Bronchial epithelial cell (primary cell): ENCODE measurements around the gene VPS72. TPM values are rescaled to one million over a fixed set of nuclear protein-coding genes. Genes with fewer than 3 reads are reported as not detected.
A peak's percentile ranks its signal among the peaks of the same experiment; 100 is the strongest.

Experiments used
- DNase-seq: peaks from one replicate; pipeline ENCODE4 v3.0.0-alpha.2; 2010; ENCODE audit warnings: low read depth
- FAIRE-seq: peaks from 2 replicates; lab custom pipeline; 2011; peaks lifted over from hg19 to GRCh38; lab: Jason Lieb, UNC
- H3K27me3 ChIP-seq: 2 replicates; pipeline ENCODE4 v1.5.1; 2011; ENCODE audit warnings: low read length; ENCODE audit not compliant: control insufficient read depth, insufficient read depth
- H3K36me3 ChIP-seq: 2 replicates; pipeline ENCODE4 v1.5.1; 2011; ENCODE audit warnings: low read length; ENCODE audit not compliant: control insufficient read depth, insufficient read depth
- H3K4me3 ChIP-seq: 2 replicates; pipeline ENCODE4 v1.5.1; 2011; ENCODE audit warnings: mild to moderate bottlenecking, low read depth, low read length, control low read depth
- total RNA-seq: library from RNA; depleted of rRNA; stranded (reverse); fragments of >200 nt; gene quantifications from 2 replicates; pipeline ENCODE4 v1.2.1, GENCODE V29; 2014
- TF ChIP-seq, protein P1 (sequence below): IDR thresholded peaks from 2 replicates; pipeline ENCODE4 v1.5.1; 2011; ENCODE audit warnings: mild to moderate bottlenecking, moderate library complexity, low read length, control low read depth, inconsistent platforms; ENCODE audit not compliant: insufficient read depth, severe bottlenecking

The VPS72 gene
- total RNA-seq, 1 donor from 2014 or later, result 64.2 TPM

DNA sequence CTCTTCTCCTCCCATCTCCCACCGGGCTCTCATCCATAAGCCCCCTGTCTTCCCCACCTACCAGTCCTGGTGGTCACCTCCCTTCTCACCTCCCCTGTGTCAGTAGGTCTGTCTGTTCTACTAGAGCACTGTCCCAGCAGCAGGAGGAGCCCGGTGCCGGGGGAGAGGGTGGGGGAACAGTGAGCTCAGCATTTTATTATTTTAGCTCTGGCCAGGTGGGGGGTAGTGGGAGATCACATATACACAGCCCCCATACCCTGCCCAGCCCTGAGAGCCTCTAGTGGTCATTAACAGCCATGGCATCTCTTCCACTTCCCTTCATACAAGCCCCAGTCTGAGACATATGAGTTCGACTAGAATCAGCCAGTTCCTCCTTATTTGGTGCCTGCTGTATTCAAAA is 14.1 kb downstream of the VPS72 start, which contains the start of gene TMOD4:
Gene TMOD4, minus strand, starts transcription at position 119 of the 400 bp plus-strand sequence. CDS start 1,106 bp downstream, outside the sequence.
- FAIRE-seq, result no peak
- Histone ChIP-seq H3K27me3 (no peaks in the 10 kb centered on the region), H3K4me3 (no peak within 1 kb of the TSS), H3K36me3 (peaks cover 15% of the 10 kb centered on the region)
- DNase-seq, result no peak
- TF ChIP-seq, protein P1, sequence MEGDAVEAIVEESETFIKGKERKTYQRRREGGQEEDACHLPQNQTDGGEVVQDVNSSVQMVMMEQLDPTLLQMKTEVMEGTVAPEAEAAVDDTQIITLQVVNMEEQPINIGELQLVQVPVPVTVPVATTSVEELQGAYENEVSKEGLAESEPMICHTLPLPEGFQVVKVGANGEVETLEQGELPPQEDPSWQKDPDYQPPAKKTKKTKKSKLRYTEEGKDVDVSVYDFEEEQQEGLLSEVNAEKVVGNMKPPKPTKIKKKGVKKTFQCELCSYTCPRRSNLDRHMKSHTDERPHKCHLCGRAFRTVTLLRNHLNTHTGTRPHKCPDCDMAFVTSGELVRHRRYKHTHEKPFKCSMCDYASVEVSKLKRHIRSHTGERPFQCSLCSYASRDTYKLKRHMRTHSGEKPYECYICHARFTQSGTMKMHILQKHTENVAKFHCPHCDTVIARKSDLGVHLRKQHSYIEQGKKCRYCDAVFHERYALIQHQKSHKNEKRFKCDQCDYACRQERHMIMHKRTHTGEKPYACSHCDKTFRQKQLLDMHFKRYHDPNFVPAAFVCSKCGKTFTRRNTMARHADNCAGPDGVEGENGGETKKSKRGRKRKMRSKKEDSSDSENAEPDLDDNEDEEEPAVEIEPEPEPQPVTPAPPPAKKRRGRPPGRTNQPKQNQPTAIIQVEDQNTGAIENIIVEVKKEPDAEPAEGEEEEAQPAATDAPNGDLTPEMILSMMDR, result peak; percentile 52

DNA sequence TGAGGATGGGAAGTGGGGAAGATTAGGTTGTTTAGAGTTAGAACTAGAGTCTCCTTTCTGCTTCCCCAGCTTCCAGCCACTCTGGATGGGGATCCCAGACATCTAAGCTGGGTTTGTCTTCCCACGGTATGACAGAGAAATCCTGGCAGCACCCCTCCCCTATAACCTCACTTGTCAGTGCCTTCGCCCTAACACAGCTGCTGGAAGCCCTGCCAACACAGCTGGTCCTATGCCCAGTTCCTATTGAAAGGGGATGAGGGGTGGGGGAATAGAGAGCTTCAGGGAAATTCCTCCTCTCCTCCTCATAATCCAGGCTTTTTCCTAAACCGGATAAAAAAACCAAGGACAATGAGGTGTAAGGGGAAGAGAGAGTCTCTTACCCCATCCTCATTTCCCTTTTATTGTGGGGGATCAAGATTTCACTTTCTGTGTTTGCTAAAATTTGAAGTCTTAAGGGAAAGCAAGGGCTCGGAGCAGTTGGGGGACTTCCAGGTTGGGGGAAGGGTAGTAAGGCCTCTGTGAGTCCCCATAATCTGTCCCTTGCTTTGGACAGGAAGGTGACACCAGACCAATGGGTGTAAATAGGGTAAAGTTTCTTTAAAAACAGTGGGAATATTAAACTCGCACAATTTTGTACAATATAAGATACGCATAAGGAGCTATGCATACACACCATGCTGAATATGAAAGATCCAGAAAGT is 14.8 kb downstream of the VPS72 start:
- TF ChIP-seq, protein P1, result no peak
- H3K4me3 ChIP-seq, result no peak overlapping the region
- peaks cover 15% of the 10 kb centered on the region for H3K36me3 ChIP-seq
- H3K27me3 ChIP-seq, result no peaks in the 10 kb centered on the region
- DNase-seq (no peak), FAIRE-seq (no peak)

DNA sequence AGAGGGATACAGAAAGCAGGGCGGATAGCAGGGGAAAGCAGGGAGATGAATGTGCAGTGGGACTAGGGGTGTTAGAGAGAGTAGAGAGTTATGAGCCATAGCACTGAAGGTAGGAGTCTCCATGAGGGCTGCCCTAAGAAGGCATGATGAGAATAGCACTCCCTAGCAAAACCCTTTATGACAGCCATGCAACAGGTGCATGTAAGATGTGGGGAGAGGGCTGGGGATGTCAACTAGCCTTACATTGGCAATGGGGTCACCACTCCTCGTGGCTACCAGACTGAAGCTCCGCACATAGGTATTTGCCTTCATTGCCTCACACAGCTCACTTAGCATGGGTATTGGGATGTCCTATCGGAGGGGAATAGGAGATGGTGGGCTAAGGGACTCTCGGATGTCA is 18.8 kb downstream of the VPS72 start:
- Histone ChIP-seq H3K36me3 (peaks cover 11% of the 10 kb centered on the region), H3K27me3 (no peaks in the 10 kb centered on the region), H3K4me3 (no peak overlapping the region)
- FAIRE-seq (no peak), DNase-seq (no peak)
- TF ChIP-seq, protein P1, result no peak

DNA sequence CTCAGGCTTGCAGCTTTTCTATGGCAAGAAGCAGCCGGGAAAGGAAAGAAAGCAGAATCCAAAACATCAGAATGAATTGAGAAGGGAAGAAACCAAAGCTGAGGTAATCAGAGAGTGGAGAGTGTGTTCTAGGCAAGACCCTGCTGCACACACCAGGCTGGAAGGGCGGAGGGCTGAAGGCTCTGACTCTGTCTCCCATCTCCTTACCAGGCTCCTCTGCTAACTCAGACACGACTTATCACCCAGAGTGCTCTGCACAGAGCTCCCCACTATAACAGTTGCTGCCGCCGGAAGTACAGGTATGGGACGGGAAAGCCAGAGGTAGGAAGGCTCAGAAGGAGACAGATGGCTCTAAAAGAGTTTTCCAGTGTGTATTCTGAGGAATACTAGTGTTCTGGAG is 22.9 kb downstream of the VPS72 start:
- Histone ChIP-seq H3K27me3 (no peaks in the 10 kb centered on the region), H3K36me3 (peaks cover 4% of the 10 kb centered on the region), H3K4me3 (no peak overlapping the region)
- TF ChIP-seq, protein P1, result no peak
- DNase-seq (no peak), FAIRE-seq (no peak)

DNA sequence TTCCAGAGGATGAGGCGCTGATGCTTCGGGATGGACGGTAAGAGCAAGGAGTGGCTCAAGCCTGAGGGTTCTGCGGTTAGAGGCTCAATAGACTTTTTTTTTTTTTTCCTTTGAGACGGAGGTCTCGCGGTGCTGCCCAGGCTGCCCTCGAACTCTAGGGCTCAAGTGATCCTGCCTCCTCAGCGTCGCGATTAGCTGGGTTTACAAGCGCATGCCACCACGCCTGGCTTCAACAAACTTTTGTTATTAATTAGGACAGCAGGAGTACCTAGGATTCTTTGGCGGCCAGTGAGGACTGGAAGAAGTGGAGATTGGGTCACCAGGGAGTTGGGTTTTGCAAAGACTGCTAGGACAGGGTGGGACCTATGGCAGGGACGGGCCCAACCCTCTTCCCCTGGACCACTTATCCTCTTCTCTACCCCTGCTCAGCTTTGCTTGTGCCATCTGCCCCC is 23.5 kb downstream of the VPS72 start:
- TF ChIP-seq, protein P1, result no peak
- DNase-seq, result peak; percentile 54
- no peak for FAIRE-seq
- H3K4me3 ChIP-seq, result peak overlapping the region; percentile 66
- H3K36me3 ChIP-seq, result peaks cover 6% of the 10 kb centered on the region
- no peaks in the 10 kb centered on the region for H3K27me3 ChIP-seq
